ENCODE results near the gene KIF11. TPM values are rescaled to one million over a fixed set of nuclear protein-coding genes. Genes with fewer than 3 reads are reported as not detected.

KIF11 gene
- total and polyA plus RNA-seq, 2 of the 13 experiments (the other 11 are each of a cell fraction or from before 2014, with no cell fraction given): 8.7 to 38.4 TPM

- 0 out of 4 replicates have a peak, but pooled peaks of 1 of the 2 experiments have one; percentile 12 for TF ChIP-seq NR2F1 (CRISPR knock-in tag; IDR thresholded peaks at IDR 0.05)
- 0 out of 2 replicates have a peak, but pooled peaks have one; percentile 35 for TF ChIP-seq ZNF660 (CRISPR knock-in tag; IDR thresholded peaks at IDR 0.05; ENCODE audit: borderline replicate concordance, low read depth)
- TF ChIP-seq ZNF839 (CRISPR knock-in tag; IDR thresholded peaks at IDR 0.05; ENCODE audit: borderline replicate concordance): no peak; the same call in 1 of the 2 replicates
- TF ChIP-seq RCOR2 (CRISPR knock-in tag; IDR thresholded peaks at IDR 0.05): 0 out of 2 replicates have a peak, but pooled peaks have one; percentile 44
- peak; percentile 81 for TF ChIP-seq THAP11 (CRISPR knock-in tag; IDR thresholded peaks at IDR 0.05)
- no peak for TF ChIP-seq ADNP (CRISPR knock-in tag; IDR thresholded peaks at IDR 0.05)
- TF ChIP-seq ZFAT (CRISPR knock-in tag; conservative IDR thresholded peaks at IDR 0.05): peak; percentile 73; the same call in 1 of the 2 replicates
- peak; percentile 80; the same call in 1 of the 2 replicates for TF ChIP-seq ZNF124 (CRISPR knock-in tag; IDR thresholded peaks at IDR 0.05)
- TF ChIP-seq ZNF850 (CRISPR knock-in tag; conservative IDR thresholded peaks at IDR 0.05): peak; percentile 72; the same call in 1 of the 2 replicates
- TF ChIP-seq ZNF580 (CRISPR knock-in tag; IDR thresholded peaks at IDR 0.05; ENCODE audit: borderline replicate concordance, low read depth): peak; percentile 80
- peak; percentile 27; the same call in 1 of the 2 replicates for TF ChIP-seq SIX4 (CRISPR knock-in tag; IDR thresholded peaks at IDR 0.05)
- TF ChIP-seq FOXA1 (IDR thresholded peaks at IDR 0.05): no peak
- no peak; the same call in 1 of the 2 replicates for TF ChIP-seq FOXA1 (CRISPR knock-in tag; IDR thresholded peaks at IDR 0.05)
- 0 out of 2 replicates have a peak, but pooled peaks have one; percentile 47 for TF ChIP-seq ZSCAN12 (CRISPR knock-in tag; IDR thresholded peaks at IDR 0.05)
- no peak for TF ChIP-seq ZBTB7B (CRISPR knock-in tag; IDR thresholded peaks at IDR 0.05)
- TF ChIP-seq ZNF510 (CRISPR knock-in tag; IDR thresholded peaks at IDR 0.05; ENCODE audit: low read depth): peak; percentile 86; the same call in 1 of the 2 replicates
- TF ChIP-seq KLF12 (CRISPR knock-in tag; IDR thresholded peaks at IDR 0.05; ENCODE audit: borderline replicate concordance): peak; percentile 43; the same call in 1 of the 2 replicates
- TF ChIP-seq HOMEZ (CRISPR knock-in tag; IDR thresholded peaks at IDR 0.05; ENCODE audit: low read depth): no peak
- peak; percentile 29 for TF ChIP-seq TAF15 (IDR thresholded peaks at IDR 0.05; ENCODE audit: low read depth, low read length, poor library complexity, severe bottlenecking)
- no peak for TF ChIP-seq NONO (IDR thresholded peaks at IDR 0.05)
- peak; percentile 93 for TF ChIP-seq NONO (CRISPR knock-in tag; conservative IDR thresholded peaks at IDR 0.05)
- TF ChIP-seq RARG (CRISPR knock-in tag; IDR thresholded peaks at IDR 0.05; ENCODE audit: low read depth): peak; percentile 73; the same call in 1 of the 2 replicates
- peak; percentile 77; the same call in 1 of the 2 replicates for TF ChIP-seq ZNF317 (CRISPR knock-in tag; IDR thresholded peaks at IDR 0.05)
- TF ChIP-seq ZUFSP (CRISPR knock-in tag; IDR thresholded peaks at IDR 0.05; ENCODE audit: borderline replicate concordance): 0 out of 2 replicates have a peak, but pooled peaks have one; percentile 15
- no peak for TF ChIP-seq ZNF749 (CRISPR knock-in tag; IDR thresholded peaks at IDR 0.05; ENCODE audit: borderline replicate concordance)
Observed at GRCh38 chr10:92573798-92574547, 19.0 kb upstream of the KIF11 start, which contains the start of gene IDE (continued).

Measured in HepG2 (cell line).